Measurements from ENCODE around the gene DRG1.

DRG1 gene, protein sequence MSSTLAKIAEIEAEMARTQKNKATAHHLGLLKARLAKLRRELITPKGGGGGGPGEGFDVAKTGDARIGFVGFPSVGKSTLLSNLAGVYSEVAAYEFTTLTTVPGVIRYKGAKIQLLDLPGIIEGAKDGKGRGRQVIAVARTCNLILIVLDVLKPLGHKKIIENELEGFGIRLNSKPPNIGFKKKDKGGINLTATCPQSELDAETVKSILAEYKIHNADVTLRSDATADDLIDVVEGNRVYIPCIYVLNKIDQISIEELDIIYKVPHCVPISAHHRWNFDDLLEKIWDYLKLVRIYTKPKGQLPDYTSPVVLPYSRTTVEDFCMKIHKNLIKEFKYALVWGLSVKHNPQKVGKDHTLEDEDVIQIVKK

DNA sequence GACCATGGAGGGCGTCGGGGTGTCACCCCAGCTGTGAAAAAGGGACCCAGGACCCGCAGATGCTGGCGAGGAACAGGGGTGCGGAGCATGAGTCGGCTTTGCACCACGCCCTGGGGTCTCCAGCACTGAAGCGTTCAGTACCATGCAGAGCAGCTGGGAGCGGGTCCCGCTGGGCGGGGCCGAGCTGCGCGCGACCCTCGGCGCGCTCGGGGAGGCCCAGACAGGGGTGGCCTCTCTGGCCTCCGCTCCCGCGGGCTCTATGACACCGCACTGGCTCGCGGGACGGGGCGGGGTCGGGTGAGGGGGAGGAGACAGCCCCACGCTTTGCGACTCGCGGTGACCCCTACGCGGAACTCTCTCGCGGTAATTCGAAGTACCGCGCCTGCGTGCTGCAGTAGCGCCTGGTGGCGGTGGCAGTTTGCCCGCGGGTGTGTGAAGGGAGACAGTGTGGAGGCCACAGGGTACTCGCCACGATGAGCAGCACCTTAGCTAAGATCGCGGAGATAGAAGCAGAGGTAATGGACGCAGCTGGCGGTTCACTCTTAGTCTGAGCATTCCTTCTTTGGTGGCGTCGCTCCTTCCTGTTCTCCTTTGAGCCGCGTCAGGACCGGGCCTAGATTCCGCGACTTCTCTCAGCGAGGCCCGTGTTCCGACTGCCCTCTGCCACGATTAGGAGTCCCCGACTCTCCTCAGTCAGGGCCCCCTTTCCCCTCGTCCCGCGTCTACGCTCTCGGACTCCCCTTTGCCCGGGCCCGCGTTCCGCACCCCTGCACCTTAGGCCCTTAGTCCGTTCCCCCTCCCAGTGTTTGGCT, at the start of gene DRG1:
DRG1 (plus strand) TSS at position 394 of the 812 bp plus-strand sequence; CDS start at position 474, 80 bp downstream.
- H3K36me3 ChIP-seq: peaks cover 6 to 27% (median 10%) of the 10 kb centered on the region in 3 donors
- peak; percentile 96 to 98 for DNase-seq
- H3K4me1 ChIP-seq: peaks cover 0 to 26% (median 10%) of the 10 kb centered on the region in 4 donors
- intact Hi-C loops (cut with DNase I; ENCODE audit: low total_unique reads): loop anchor here (5.0 kb wide), 1 partner anchor 52 kb away; the partner anchor contains the start of gene PATZ1
- H3K27me3 ChIP-seq: no peaks in the 10 kb centered on the region
- peak within 1 kb of the TSS; percentile 78 to 84 for H3K27ac ChIP-seq
- H3K4me3 ChIP-seq: peak within 1 kb of the TSS; percentile 74 to 78
- peak; percentile 7 to 28 for TF ChIP-seq CTCF (IDR thresholded peaks at IDR 0.05)
- no peaks in the 10 kb centered on the region for H3K9me3 ChIP-seq

GRCh38 chr22:31349960-31350359, 49.4 kb upstream of the DRG1 start:
- Histone ChIP-seq H3K27ac (no peak overlapping the region), H3K4me1 (peaks cover 0 to 13% (median 12%) of the 10 kb centered on the region in 4 donors), H3K27me3 (peaks cover 0 to 26% of the 10 kb centered on the region in 2 donors), H3K4me3 (no peak overlapping the region), H3K36me3 (no peaks in the 10 kb centered on the region), H3K9me3 (no peaks in the 10 kb centered on the region)
- intact Hi-C loops (cut with DNase I; ENCODE audit: low total_unique reads): loop anchor here (5.0 to 10.0 kb wide), 2 partner anchors 47 to 55 kb away; partner anchors contain the start of genes DRG1 and PIK3IP1
- DNase-seq: no peak
- TF ChIP-seq CTCF (IDR thresholded peaks at IDR 0.05): no peak

GRCh38 chr22:31350410-31350863, 49.0 kb upstream of the DRG1 start:
- H3K4me3 ChIP-seq: no peak overlapping the region
- no peak overlapping the region for H3K27ac ChIP-seq
- no peak for TF ChIP-seq CTCF (IDR thresholded peaks at IDR 0.05)
- peaks cover 0 to 26% of the 10 kb centered on the region in 2 donors for H3K27me3 ChIP-seq
- intact Hi-C loops (cut with DNase I; ENCODE audit: low total_unique reads): no loop called here
- peaks cover 0 to 9% (median 7%) of the 10 kb centered on the region in 4 donors for H3K4me1 ChIP-seq
- no peak for DNase-seq
- H3K36me3 ChIP-seq: no peaks in the 10 kb centered on the region
- H3K9me3 ChIP-seq: no peaks in the 10 kb centered on the region

- H3K27ac ChIP-seq: no peak overlapping the region
- no peaks in the 10 kb centered on the region for H3K36me3 ChIP-seq
- H3K9me3 ChIP-seq: no peaks in the 10 kb centered on the region
- H3K27me3 ChIP-seq: peaks cover 0 to 29% of the 10 kb centered on the region in 2 donors
- DNase-seq: no peak
- intact Hi-C loops (cut with DNase I; ENCODE audit: low total_unique reads): no loop called here
- no peak overlapping the region for H3K4me3 ChIP-seq
- TF ChIP-seq CTCF (IDR thresholded peaks at IDR 0.05): no peak
- H3K4me1 ChIP-seq: no peaks in the 10 kb centered on the region
Observed at GRCh38 chr22:31354515-31354914, 44.9 kb upstream of the DRG1 start.

GRCh38 chr22:31360029-31360428, 39.4 kb upstream of the DRG1 start:
- intact Hi-C loops (cut with DNase I; ENCODE audit: low total_unique reads): no loop called here
- no peak for TF ChIP-seq CTCF (IDR thresholded peaks at IDR 0.05)
- Histone ChIP-seq H3K4me1 (no peaks in the 10 kb centered on the region), H3K9me3 (no peaks in the 10 kb centered on the region), H3K27me3 (peaks cover 0 to 3% of the 10 kb centered on the region in 2 donors), H3K4me3 (no peak overlapping the region), H3K27ac (no peak overlapping the region), H3K36me3 (no peaks in the 10 kb centered on the region)
- DNase-seq: no peak

Measured in tibial artery (tissue), 4 donors.